KBM-7 (cell line): ENCODE results near the gene CHI3L2.

Experiments used
- DNase-seq: peaks from one replicate; pipeline ENCODE4 v3.0.0-alpha.2; 2015
- in situ Hi-C: fragments of 300-500 bp; cut with MboI; formaldehyde crosslinking; loops from 2 replicates; pipeline ENCODE4 v1.14.3; 2020; ENCODE audit warnings: low sequenced_read_pairs, low pct_unique_long_range_greater_than_20kb, mixed read lengths

Gene CHI3L2

DNA sequence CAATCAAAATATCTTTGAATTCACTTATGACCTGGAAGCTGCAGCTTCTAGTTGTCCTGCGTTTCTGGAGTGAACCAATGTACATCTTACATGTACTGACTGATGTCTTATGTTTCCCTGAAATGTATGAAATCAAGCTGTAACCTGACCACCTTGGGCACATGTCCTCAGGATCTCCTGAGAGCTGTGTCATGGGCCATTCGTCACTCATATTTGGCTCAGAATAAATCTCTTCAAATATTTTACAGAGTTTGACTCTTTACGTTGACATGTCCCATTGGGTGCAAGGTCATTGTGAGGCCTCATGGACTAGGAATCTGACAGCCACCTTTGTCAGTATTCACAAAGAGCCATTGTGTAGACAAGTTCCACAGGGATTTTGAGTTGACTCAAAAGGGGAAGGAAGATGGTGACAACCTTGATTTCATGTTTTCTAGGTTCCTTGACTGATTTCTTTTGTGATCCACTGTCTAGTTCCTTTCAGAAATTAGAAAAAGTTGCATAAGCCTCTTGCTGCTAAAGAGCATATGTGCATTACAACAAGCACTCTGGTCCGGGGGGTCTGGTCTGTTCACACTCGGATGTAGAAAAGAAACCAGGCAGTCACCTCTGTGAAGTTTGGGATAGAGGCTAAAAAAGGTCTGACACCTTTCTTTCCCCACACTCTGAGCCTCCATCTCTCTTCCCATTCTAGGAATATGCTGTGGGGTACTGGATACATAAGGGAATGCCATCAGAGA is 10.7 kb downstream of the CHI3L2 start:
- in situ Hi-C loops: no loop called here

DNA sequence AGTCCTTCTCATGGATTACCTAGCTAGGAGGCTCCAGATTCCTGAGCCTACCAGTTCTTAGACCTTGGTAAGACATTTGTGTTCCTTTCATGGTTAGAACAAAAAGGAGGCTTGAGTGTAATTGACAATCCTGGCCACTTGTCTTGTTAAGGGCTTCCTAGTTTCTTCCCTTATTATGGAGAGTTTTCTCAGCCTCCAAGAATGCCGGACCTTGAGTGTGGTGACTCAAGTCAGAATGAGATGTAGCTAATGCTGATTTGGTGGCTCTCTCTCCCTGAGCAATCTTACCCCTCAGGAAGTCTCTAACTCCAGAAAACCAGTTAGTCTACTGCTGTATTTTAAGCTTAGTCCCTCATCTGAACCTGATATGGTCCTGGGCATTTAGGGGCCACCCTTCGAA is 14.3 kb downstream of the CHI3L2 start:
- in situ Hi-C loops: no loop called here
- DNase-seq: no peak

More for the DNA sequence above, 10.7 kb downstream of the CHI3L2 start:
- no peak for DNase-seq

DNA sequence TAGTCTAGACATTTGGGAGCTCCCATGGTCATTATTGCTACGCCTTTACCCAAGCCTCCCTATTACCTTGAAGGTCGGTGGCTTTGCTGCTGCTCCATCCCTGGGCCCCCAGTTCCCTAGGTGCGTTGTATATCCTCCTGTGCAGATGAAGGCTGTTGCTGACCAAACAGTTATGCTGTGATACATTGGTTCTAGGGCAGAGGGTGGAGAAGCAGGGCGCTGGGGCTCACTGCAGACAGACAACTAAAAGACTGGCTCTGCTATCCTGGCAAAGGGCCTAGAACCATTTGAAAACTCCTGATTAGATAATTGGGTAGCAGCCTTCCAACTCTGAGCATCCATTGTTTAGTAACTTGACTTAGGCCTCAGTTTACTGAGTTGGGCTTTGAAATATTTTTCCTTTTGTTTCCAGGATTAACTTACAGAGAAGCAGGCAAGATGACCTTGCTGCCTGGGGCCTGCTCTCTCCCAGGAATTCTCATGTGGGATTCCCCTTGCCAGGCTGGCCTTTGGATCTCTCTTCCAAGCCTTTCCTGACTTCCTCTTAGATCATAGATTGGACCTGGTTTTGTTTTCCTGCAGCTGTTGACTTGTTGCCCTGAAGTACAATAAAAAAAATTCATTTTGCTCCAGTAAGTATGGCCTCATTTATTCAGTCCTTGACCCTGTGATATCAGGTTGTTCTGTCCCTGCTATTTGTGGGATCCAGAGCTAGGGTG is 15.5 kb downstream of the CHI3L2 start:
- DNase-seq: no peak
- in situ Hi-C loops: no loop called here

DNA sequence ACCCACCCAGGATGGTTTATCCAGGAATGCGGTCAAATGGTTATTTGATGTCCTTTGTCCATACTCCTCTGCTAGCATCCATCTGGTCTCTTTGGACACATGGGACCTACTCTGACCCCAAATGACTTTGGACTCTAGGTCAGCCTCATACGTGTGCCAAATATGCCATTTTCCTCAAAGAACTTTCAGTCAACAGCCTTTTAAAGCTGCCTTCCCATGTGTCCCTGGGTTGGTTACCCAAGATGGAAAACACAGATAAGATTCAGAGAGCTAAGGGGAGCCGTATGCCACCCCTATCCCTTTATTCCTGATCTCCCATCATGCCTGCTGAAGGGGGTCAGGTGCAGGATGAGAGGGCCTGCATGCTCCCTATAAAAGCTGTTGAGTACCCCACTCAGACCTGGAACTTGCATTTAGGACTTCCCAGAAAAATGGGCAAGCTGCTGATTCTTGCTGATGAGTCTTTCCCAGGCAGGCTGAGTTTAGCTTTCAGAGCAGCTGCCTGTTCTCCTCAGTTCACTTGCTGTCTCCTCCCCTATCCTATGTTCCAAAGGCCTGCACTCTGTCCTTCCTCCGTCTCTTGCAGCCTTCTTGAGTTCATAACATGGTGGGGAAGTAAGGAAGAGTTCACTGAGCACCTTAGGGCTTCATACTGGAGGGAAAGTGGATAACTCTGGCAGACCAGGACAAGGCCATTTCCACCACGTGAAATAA is 19.8 kb downstream of the CHI3L2 start:
- DNase-seq: no peak
- in situ Hi-C loops: no loop called here

DNA sequence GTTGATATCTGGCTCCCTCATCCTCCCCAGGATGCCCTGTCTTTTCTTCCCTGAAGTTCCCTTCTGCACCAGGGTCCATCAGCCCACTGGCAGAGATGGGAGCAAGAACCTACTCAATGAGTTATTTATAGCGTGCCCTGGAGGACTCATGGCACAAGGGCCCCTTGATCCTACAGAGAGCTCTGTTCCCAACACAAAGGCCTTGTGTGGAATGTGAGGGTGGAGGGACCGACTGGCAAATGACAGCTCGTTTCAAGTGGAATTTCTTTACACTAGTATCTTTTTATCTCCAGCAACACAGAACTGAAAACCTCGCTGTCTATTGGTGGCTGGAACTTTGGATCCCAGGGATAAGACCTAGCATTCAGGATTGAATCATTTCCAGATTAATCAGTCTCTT is 22.4 kb downstream of the CHI3L2 start:
- DNase-seq: no peak
- in situ Hi-C loops: no loop called here

DNA sequence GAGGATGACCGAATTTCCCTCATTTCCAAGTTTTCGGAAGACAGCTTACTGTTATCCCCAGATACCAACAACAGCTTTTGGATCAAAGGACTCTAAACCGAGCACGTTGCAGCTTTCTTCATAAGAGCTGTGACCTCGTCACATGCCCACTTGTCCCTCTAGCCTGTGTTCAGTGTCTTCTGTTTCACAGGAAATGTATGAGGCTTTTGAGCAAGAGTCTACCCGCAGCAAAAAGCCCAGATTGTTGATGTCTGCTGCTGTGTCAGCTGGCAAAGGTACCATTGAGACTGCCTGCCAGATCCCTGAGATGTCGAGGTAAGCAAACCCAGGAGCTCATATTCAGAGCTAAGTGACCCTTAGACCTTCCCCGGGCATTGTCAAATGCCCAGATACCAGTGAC is 24.1 kb downstream of the CHI3L2 start:
- in situ Hi-C loops: no loop called here
- no peak for DNase-seq

DNA sequence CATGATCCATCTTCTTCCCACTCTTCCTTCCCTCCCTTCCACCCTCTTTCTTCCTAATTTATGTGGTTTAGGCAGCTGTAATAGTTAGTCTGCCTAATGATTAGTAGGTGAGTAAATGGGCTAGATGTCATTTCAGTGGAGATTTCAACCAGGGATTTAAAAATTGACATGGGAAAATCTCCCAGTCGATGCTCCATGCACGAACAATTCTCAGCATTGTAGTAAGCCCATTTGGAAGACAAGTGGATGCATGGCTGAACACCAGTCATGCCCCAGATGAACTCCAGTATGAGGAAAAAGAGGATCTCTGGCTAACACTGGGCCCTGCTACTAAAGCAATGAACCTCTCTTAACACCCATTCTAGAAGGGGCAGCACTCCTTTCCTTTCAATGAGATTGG is 25.3 kb downstream of the CHI3L2 start:
- in situ Hi-C loops: no loop called here
- no peak for DNase-seq

DNA sequence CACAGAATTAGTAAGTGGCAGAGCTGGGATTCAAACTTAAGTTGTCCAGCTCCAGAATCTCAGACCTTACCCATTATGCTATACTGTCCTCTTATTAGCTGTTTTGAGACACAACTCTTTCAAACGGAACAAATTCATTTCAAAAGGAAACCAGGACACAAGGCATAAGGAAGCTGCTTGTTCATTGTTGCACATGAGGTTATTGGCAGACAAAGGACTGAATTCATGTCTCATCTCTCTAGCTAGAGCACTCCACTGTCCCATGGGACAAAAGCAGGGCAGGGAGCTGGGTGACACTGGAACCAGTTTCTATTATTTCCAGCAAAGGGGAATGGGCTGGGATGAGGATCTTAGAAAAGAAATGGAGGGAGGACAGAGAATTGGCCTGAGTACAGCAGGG is 26.4 kb downstream of the CHI3L2 start:
- no peak for DNase-seq
- in situ Hi-C loops: no loop called here

DNA sequence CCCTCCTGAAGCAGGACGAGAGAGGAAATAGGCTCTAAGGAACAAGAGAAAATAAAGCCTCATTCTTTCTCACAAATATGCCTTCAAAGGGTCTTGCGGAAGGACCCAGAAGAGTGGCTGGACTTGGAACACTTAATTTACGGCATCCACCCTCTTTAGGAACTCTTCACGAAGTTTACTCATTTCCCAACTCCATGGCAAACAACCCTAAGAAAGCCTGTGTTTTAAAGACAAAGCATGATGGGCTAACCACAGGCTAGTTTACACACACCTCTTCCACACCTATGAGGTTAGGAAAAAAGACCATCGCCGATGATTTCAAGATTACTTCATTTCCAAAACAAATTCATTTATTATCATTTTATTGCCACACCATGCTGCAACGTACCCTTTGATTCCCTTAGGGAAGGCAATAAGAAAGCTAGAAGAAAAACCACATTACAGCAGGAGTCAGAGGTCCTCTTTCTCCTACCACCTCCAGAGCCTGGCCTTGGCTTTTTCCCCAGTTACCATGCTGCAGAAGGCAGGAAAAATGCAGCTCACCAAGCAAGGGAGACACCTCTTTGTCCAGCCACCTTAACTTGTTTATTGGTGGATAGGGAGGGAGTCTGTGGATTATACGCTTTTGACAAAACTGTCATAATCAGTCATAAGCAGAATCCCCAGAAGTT is 29.6 kb downstream of the CHI3L2 start:
- in situ Hi-C loops: no loop called here
- no peak for DNase-seq

DNA sequence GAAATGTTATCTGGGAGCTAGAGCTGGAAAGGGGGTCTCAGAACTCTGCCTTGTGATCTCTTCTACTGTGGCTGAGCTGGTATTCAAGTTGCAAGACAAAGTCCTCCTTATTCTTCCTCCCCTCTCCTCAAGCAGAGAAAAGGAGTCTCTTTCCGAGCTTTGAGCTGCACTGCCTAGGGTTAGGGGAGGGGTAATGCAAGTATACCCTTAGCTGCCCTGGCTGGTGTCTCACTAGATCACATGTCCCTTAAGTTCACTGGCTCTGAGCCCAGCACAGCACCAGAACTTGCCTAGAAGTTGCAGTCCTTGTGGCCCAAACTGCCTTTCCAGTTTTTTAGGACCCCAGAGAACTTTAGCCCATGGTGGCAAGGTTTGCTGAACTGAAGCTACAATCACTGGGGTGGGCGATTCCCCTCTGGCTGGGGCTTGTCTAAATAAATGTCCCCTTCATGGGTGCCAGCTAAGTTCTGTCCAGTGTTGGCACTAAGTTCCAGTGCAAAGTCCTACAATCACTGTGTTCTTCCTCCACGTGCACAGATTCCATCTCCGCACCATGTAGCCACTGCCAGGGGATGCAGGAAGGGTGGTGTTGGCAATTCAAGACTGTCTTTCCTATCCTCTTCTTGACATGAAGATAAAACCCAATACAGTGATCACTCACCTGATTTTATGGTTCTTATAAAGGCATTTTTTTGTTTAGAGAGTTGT is 40.4 kb downstream of the CHI3L2 start:
- in situ Hi-C loops: no loop called here
- no peak for DNase-seq

DNA sequence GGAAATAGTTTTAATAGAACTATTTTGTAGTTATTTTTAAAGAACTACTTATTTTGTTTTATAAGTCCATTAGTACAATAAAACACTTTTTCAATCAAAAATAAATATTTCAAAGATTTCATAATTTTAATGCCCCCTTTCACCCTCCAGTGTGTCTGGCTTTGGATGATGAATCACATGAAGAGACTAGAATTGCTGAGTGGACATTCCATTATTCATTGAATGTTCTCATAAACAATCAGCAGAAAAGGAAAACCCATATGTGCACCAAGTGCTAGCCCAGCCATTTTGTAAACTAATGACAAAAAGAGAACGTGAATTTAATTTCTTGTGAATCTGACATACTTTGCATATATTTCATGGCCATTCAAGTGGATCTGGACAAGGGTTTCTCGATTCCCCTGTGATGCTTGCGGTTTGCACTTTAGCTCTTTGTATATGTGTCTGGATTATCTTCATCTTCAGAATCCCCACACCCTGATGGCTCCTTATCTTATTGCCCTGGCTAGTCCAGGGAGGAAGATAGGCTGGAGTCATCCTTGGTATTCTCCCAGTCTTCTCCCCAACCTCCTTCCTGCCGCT is 42.4 kb downstream of the CHI3L2 start:
- DNase-seq: no peak
- in situ Hi-C loops: no loop called here

DNA sequence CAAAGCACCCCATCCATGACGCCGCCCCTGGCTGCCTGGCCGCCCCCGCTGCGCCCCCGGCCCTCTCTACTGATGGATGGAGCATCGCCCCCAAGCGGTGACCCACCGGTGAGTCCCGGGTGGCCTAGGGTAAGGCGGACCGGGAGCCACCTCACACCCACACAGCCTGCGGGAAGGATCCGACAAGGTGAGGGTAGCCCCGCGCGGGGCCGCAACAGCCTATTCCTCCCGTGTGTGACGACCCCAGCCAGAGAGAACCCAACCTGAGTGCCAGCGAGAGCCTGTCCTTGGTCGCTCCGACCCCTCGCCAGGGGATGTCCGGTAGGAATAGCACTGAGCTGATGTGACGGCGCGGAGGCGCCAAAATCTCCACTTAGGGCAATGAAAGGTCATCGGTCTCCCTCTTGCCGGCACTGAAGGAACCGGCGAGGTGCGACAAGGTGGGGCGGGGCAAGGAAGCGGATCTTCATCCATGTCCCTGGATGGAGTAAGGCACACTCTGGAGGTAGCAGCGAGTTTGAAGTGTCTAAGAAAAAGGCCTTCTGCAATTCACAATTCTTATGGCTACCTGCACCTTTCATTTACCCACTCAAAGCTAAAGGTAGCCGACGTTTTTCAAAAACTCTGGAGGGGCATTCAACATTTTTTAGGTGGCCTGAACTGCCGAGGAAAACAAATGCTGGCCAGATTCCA is 43.4 kb downstream of the CHI3L2 start:
- in situ Hi-C loops: no loop called here
- no peak for DNase-seq

DNA sequence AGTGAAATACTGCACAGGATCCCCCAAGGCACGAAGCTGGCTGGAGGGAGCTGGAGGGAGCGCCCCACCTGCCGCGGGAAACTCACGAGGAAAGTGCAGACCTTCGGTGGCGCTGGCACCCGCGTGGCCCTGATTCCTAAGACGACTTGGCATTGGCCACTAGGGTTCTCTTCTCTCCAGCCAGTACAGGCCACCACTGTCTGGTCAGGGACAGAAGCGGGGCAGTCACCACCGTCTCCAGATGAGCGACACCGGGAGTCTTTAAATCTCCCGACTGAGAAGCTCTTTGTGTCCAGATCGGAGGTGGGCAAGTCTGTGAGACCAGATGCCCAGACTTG is 43.9 kb downstream of the CHI3L2 start:
- in situ Hi-C loops: no loop called here
- no peak for DNase-seq

DNA sequence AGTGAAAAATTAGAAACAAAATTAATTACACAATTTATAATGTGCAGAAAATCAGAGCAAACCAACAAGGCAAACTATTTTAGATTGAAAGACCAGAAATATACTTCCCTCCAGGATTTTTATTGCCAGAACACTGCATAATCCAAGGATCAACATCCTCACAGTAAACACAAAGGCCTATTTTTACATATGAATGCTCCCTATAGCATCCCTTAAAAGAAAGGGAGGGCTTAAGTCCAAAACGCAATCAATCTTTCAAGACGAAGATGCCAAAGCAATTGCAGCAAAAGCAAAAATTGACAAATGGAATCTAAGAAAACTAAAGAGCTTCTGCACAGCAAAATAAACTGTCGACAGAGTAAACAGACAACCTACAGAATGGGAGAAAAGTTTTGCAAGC is 44.6 kb downstream of the CHI3L2 start:
- in situ Hi-C loops: no loop called here
- DNase-seq: no peak

DNA sequence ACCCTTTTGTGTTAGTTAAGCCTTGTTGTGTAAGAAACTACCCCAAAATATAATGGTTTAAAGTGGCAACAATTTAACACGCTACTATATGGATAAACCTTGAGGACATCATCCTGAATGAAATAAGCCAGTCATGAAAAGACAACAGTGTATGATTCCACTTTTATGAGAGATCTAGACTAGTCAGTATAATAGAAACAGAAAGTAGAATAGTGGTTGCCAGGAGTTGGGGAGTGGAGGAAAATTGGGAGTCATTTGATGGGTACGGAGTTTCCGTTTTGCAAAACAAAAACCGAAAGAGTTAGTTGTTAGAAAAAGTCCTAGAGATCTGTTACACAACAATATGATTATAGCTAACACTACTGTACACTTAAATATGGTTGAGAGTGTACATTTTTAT is 47.1 kb downstream of the CHI3L2 start:
- no peak for DNase-seq

DNA sequence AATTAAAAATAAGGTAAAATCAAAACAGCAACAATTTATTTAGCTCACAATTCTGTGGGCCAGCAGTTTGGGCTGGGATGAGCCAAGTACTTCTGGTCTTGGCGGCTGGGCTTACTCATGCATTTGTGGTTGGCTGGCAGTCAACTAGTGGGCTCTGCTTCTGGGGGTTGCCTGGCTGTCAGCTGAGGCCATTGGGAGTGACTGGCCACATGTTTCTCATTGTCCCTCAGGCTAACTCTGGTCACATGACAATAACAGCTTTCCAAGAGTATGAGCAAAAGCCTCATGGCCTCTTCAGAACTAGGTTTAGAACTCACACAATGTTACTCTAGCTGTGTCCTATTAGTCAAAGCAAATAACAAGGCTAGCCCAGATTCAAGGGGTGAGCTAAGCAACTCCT is 47.6 kb downstream of the CHI3L2 start:
- in situ Hi-C loops: no loop called here
- DNase-seq: no peak

More for the DNA sequence above, 47.1 kb downstream of the CHI3L2 start:
- in situ Hi-C loops: no loop called here

DNA sequence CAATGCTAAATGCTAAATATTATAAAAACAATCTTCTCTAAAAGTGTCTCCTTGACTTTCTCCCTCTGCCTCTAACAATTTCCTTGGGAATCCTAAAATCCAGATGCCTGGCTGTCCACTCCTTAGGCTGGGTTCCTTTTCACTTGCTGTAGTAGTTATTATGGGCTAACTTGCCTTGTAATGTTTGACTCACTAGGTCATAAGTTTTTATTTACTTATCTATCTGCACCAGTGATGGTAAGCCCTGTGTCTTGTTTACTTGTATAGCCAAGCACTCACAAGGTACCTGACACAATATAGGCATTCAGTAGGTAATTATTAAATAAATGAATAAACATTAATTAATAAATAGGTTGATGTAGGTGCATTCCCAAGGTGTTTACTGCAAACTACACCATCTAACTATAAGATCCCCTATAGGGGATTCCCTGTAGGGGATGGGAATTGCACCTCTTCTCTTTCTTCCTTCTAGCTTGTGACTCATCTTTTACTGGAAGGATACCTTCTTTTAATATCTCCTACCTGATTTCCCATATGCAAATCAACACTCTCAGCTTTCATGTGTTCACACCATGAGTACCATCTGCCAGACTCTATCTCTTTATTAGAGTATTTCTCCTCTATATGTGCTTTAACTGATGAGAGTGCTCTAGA is 48.4 kb downstream of the CHI3L2 start:
- in situ Hi-C loops: no loop called here
- no peak for DNase-seq

DNA sequence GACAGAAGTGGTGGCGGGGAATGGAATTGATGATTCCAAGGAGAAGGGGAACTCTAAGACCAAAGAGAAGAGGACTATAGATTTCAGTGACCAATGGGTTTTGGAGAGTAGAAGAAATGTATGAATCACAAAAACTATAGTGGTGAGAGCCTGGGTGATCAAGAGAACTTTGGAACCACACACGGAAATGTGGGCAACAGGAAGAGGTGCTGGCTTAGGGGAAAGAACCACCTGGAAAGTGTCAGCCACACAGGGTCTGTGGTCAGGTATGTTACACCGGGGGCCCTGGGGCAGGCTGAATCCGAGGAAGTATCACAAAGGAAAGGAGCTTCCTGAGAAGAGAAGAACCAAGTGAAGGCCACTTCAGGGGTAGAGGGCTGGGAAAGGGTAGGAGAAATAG is 51.6 kb downstream of the CHI3L2 start:
- no peak for DNase-seq
- in situ Hi-C loops: no loop called here
